T-helper 2 cell treated with Interferon-gamma antibody and Interleukin-4, amounts not matched to agents 100 ng/mL and 5 ng/mL, for 36 hours (primary cell): ENCODE data around the gene F2. TPM values are rescaled to one million over a fixed set of nuclear protein-coding genes. Genes with fewer than 3 reads are reported as not detected.
"Not testable (repeated sequence)": the region's sequence is repeated elsewhere in the genome, so short reads cannot be mapped to it uniquely, and the experiment has no call there.

Experiments used
- intact Hi-C: fragments of 100-400 bp; cut with micrococcal nuclease; formaldehyde crosslinking; loops from one replicate; pipeline ENCODE4 v1.15.1; 2023
- total RNA-seq: library from RNA; stranded (reverse); gene quantifications from 2 replicates; pipeline ENCODE4 v1.2.3, GENCODE V29; 2022

Gene F2
- total RNA-seq, 1 donor from 2014 or later: 0.20 TPM

DNA sequence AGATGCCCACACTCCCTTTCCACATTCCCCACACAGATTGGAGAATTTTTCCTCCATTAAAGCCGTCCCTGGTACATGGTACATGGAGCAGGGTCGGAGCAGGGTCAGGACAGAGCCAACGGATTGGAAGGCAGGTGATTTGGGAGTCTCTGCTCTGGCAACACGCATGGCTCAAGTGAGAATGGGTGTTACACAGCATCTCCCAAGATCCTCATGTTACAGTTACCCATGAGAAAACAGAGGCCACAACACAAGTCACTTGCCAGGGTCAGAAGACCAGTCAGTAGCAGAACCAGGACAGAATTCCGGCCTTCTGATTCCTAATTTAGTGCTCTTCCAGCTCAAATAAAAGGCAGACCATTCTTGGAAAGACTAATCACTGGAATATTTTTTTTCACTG lies 7.7 kb upstream of the F2 start:
- intact Hi-C loops: no loop called here

DNA sequence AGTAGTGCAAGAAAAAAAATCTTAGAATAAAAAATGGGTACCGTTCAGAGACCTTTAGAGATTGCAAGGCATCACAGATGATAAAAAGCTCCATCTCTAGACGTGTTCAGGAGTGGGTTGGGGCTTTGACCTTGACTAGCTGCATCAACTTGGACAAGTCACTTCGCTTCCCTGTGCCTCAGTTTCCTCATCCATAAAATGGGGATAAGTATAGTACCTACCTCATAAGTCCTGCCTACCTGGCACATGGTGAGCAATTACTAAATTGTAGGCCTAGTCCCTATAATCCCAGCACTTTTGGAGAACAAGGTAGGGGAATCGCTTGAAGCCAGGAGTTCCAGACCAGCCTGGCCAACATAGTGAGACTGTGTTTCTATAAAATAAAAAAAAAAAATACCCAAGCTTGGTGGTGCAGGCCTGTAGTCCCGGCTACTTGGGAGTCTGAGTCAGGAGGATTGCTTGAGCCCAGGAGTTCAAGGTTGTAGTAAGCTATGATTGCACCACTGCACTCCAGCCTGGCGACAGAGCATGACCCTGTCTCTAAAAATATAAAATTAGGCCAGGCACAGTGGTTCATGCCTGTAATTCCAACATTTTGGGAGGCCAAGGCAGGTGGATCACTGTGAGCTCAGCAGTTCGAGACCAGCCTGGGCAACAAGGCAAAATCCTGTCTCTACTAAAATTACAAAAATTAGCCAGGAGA lies 6.0 kb upstream of the F2 start:
- intact Hi-C loops: no loop called here

DNA sequence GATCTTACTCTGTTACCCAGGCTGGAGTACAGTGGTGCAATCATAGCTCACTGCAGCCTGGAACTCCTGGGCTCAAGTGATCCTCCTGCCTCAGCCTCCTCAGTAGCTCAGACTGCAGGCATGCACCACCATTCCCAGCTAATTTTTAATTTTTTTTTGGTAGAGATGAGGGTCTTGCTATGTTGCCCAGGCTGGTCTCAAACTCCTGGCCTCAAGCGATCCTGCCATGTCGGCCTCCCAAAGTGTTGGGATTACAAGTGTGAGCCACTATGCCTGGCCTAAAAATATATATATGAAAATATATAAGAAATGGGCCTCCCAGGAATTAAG lies 1.2 kb upstream of the F2 start:
- intact Hi-C loops: not testable (repeated sequence)

DNA sequence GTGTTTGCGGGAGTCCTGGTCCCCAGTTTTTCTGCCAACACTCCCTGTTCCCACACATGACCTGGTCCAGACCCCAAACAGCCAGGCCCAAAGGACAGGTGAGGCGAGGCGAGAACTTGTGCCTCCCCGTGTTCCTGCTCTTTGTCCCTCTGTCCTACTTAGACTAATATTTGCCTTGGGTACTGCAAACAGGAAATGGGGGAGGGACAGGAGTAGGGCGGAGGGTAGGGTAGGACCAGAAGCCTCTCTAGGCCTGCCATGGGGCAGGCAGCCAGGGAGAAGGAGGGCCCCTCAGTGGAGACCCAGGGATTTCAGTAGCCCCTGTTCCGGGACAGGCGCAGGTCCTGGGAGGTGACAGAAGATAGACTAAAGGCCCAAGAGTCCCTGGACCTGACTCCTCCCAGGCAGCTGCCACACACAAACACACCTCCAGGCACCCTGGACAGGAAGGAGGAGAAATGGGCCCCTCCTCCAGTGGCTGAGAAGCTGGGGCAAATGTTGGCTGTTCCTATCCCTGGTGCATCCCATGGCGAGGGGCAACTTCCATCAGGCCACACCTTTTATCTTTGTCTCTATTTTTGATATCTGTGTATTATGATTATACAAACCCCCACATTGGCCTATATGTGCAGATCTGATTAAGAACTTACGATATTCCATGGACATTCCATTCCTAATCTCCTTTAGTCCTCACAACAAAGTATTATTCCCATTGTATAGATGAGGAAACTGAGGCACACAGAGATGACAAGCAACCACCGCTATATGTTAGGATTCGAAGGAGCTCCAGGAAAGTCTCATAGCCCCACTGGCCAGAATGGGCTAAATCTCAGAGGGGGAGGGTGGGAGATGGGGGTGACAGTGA lies 626 bp upstream of the F2 start:
- intact Hi-C loops: no loop called here

DNA sequence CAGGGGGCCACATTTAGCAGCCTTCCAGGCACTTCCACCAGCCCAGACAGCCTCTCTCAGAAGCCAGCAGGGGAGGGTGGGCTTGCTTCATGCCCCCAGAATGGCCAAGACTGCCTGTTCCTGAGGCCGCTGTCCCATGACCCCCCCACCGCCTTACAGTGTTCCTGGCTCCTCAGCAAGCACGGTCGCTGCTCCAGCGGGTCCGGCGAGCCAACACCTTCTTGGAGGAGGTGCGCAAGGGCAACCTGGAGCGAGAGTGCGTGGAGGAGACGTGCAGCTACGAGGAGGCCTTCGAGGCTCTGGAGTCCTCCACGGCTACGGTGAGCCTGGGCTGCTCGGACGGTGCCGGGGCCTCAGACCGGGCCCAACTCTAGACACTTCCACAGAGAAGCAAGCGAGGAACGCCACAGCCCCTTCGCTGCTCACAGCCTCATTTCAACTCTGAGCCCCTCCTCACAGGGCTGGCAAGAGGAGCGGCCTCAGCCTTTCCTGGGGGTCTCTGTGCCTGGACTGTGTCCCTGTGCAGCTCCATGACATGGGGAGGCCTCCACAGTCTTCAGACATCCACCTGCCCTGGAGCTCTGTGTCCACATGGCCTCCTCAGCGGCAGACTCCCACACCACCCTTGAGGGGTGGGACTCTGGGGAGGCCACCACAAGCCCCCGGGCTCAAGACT lies 668 bp downstream of the F2 start:
- intact Hi-C loops: no loop called here

DNA sequence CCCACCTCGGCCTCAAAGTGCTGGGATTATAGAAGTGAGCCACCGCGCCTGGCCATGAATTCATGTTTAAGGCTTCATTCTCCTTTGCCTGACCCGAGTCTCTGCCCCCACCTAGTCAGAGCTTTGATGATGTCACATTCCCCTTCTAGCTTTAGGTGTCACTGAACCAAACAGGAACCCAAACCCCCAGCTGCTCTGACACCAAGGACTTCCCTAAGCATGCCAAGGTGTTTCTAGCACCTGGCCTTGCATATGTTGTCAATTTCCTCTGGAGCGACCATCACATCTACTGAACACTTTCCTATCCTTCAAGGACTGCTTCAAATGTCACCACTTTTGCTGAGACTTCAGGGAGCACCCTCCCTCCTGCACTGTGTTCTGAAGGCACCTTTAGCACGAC lies 2.3 kb downstream of the F2 start:
- intact Hi-C loops: no loop called here

DNA sequence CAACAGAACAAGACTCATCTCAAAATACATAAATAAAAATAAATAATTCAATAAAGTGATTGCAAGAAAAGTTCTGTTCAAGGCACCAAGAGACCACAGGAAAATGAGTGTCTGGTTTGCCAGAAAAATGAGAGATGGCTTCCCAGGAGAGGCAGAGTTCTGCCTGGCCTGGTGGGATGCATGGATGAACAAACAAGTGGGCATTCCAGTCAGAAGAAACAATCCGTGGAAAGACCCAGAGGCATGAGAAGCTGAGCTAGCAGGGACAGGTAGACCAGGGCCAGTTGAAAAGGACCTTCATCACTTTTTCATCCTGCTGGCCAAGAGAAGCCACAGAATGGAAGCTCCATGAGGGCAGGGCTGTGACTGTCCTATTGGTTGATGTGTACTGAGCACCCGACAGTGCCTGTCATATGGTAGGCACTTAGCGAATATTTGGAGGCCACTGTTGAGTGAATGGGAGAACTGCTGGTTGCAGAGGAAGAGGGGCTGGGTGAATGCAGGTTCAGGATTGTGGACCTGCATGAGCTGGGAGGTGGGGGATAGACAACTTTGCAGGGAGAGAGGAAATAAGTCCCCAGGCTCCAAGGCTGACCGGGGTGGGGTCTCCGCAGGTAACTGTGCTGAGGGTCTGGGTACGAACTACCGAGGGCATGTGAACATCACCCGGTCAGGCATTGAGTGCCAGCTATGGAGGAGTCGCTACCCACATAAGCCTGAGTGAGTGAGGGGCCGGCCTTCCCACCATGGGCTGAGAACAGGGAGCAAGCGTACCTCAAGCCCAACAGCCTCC lies 3.7 kb downstream of the F2 start:
- intact Hi-C loops: no loop called here

DNA sequence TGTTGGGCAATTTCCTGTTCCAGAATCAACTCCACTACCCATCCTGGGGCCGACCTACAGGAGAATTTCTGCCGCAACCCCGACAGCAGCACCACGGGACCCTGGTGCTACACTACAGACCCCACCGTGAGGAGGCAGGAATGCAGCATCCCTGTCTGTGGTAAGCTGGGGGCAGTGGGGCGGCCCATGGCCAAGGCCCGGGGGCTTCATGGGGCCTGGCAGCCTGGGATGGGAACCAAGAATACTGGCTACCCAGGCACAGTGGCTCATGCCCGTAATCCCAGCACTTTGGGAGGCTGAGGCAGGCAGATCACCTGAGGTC lies 4.3 kb downstream of the F2 start:
- intact Hi-C loops: no loop called here

DNA sequence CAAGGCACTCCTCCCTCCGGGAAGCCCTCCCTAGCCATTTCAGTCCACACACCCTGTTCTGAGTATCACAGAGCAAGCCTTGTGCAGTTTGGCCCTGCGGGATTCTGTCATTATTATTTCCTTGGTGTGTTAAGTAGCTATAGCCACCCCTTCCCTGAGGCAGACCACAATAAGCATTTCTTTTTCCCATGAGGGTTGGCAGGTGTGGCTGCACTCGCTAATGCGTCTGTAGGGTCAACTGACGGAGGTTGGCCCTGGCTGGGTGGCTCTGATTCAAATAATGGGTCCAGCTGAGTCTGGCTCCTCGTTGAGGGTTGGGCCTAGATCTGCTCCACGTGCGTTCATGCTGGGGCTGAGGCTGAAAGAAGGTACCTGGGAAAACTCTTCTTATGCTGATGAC lies 5.1 kb downstream of the F2 start:
- intact Hi-C loops: no loop called here

DNA sequence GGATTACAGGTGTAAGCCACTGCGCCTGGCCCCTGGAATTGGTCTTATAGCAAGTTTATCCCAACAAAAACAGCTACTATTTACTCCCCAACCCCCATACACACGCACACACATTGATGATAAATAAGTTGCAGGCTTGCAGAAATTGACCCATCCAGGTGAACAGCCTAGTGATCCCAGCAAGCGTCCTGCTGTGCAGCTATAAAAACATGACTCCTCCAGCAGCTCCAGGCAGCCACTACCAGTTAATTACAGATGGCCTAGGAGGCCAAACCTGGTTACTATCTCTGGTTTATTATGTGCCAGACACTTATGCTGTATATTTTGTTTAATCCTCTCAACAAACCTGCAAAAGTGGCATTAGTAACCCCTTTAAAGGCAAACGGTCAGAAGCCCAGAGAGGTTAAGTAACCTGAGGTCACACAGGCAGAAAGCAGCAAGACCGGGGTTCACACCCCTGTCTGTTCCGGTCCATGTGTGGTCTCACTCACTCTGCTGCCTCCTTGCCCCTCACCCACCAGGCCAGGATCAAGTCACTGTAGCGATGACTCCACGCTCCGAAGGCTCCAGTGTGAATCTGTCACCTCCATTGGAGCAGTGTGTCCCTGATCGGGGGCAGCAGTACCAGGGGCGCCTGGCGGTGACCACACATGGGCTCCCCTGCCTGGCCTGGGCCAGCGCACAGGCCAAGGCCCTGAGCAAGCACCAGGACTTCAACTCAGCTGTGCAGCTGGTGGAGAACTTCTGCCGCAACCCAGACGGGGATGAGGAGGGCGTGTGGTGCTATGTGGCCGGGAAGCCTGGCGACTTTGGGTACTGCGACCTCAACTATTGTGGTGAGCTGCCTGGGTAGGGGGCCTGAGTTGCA lies 6.6 kb downstream of the F2 start:
- intact Hi-C loops: no loop called here

DNA sequence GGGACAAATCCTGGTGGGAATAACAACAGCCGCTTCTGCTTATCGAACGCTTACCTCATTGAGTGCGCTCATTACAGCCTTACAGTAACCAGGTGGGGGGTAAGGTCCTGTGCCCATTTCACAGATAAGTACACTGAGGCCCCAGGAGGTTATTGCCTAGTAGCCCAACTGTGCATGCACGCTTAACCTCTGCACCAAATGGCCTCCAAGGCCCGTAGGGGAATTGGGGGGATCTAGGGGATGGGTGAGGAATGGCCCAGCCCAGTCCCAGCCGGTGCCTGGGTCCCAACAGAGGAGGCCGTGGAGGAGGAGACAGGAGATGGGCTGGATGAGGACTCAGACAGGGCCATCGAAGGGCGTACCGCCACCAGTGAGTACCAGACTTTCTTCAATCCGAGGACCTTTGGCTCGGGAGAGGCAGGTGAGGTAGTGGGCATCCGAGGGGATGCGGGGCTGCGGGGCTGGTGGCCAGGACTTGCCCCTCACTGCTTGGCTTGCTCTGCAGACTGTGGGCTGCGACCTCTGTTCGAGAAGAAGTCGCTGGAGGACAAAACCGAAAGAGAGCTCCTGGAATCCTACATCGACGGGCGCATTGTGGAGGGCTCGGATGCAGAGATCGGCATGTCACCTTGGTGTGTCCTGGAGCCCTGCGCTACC lies 7.3 kb downstream of the F2 start:
- intact Hi-C loops: no loop called here

DNA sequence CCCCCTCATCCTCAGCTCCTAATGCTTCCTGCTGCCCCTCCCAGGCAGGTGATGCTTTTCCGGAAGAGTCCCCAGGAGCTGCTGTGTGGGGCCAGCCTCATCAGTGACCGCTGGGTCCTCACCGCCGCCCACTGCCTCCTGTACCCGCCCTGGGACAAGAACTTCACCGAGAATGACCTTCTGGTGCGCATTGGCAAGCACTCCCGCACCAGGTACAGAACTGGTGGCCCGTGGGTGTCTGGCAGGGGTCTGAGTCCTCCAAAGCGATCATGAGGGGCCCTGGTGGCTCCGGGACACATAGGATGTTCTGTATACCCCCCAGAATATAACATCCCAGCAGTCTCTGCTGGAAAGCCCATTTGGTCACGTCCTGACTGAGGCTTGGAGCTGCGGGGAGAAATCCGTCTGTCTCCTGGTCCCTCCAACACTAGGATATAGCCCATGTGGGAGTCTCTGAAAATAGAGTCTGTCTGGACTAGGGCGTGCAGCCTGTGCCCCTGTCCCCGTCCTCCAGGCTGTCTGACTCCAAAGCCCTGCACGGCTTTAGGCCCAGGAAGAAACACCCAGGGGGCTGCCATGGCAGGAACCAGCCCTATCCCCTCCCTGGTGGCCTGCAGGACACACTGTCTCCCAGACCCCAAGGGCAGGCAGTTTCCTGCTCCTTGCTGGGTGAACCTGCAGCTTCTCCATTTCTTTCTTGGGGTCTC lies 9.1 kb downstream of the F2 start:
- intact Hi-C loops: no loop called here

DNA sequence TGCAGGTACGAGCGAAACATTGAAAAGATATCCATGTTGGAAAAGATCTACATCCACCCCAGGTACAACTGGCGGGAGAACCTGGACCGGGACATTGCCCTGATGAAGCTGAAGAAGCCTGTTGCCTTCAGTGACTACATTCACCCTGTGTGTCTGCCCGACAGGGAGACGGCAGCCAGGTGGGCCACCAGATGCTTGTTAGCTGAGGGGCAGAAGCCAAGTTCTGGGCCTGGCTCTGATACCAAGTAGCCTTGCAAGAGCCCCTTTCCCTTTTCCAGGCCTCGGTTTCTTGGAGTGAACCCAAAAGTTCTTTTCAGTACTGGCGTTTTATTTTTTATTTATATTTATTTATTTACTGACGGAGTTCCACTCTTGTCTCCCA lies 9.6 kb downstream of the F2 start:
- intact Hi-C loops: no loop called here

DNA sequence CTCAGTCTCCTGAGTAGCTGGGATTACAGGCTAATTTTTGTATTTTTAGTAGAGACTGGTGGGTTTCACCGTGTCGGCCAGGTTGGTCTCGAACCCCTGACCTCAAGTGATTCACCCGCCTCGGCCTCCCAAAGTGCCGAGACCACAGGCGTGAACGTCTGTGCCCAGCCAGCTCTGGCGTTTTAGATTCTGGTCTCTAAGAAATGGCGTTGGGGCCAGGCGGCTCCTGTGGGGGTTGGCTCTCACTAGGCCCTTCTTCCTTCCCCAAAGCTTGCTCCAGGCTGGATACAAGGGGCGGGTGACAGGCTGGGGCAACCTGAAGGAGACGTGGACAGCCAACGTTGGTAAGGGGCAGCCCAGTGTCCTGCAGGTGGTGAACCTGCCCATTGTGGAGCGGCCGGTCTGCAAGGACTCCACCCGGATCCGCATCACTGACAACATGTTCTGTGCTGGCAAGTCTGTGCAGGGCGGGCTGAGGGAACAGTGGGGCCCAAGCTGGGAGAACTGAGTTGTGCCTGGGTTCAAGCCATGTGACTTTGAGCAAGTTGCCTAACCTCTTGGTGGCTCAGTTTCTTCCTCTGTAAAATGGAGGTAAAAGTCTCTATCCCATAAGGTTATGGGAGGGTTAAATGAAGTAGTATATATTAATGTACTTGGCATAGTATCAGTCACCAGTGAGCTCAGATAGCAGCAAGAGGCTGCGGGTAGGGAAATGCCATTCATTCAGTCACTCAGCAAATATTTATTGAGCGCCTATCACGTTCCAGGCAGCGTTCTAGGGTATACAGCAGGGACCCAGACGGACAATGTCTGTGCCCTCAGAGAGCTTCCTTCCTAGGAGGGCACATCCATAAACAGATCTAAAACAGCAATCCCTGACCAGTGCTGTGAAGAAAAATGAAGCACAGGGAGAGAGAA lies 10.4 kb downstream of the F2 start:
- intact Hi-C loops: no loop called here

DNA sequence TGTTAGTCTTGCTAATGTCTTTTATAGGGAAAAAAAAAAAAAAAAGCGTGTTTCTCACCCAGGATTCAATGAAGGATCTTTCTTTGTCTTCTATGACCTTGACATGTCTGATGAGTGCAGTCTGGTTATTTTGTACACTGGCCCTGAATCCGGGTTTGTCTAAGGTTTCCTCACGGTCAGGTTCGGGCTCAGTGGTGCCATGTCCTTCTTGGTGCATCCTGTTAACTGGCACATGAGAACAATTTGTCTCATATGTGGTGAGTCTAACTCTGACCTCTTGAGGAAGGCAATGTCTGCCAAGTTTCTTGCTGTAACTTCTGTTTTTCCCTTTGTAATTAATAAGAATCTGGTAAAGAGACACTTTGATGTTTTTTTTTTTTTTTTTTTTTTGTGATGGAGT lies 12.5 kb downstream of the F2 start:
- intact Hi-C loops: no loop called here

DNA sequence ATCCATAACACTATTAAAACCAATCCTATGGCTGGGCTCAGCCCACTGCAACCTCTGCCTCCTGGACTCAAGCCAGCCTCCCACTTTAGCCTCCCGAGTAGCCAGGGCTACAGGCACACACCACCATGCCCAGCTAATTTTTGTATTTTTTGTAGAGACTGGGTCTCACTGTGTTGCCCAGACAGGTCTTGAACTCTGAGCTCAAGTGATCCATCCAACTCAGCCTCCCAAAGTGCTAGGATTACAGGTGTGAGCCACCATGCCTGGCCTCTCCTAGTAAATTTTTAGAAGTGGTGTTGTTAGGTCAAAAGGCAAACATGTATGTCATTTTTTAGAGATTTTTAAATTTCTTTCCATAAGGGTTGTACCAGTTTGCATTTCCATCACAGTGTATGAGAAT lies 14.2 kb downstream of the F2 start:
- intact Hi-C loops: no loop called here

DNA sequence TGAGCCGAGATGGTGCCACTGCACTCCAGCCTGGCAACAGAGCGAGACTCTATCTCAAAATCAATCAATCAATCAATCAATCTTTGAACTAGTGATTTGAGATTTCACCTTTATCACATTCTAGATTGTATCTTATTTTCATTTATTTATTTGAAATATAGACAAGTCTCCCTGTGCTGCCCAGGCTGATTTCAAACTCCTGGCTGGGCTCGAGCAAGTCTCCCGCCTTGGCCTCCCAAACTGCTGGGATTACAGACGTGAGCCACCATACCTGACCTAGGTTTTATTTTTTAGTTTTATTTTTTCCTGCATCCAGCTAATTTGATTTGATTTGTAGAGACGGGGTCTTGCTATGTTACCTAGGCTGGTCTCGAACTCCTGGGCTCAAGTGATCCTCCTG lies 17.1 kb downstream of the F2 start:
- intact Hi-C loops: no loop called here

DNA sequence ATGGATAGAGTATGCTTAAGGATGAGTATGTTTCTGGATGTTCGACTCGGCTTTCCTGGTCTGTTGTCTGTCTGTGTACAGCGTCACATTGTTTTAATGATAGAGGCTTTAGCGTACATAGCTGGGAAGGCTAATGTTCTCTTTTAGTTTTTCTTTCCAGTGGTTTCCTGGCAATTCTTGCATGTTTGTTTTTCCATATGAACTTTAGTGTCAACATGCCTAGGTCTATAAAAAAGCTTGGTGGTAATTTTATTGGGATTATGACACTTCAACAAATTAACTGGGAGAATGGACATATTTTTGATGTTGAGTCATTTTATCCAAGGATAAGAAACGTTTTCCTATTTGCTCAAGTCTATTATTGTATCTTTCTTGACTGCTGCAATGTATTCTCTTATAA lies 17.6 kb downstream of the F2 start:
- intact Hi-C loops: no loop called here

DNA sequence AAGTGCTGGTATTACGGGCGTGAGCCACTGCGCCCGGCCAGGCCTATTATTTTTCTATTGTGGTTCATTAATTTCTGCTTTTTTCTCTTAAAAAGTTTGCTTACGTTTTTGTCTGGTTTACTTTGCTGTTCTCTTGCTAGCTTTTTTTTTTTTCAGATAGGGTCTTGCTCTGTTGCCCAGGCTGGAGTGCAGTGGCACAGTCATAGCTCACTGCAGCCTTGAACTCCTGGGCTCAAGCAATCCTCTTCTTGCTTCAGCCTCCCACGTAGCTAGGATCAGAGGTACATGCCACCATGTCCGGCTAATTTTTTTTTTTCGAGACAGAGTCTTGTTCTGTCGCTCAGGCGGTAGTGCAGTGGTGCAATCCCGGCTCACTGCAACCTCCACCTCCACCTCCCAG lies 18.7 kb downstream of the F2 start:
- intact Hi-C loops: no loop called here
